Panc1 (cell line): ENCODE results near the gene CYP2C19. TPM values are rescaled to one million over a fixed set of nuclear protein-coding genes. Genes with fewer than 3 reads are reported as not detected.

Experiments used
- ATAC-seq: fragments of 200-7000 bp; cut with Tn5 transposase; 2 replicates; pipeline ENCODE4 v1.9.1; 2020; ENCODE audit warnings: mild to moderate bottlenecking, moderate library complexity
- BruUV-seq: library from RNA; stranded (reverse); fragments of 400-500 nt; replicated peaks from 2 replicates; lab custom pipeline; 2021; lab: Mats Ljungman, UMichigan
- CTCF ChIA-PET: fragments of 300-600 bp; sonication (Branson Sonifier 250); formaldehyde crosslinking; loops from one replicate; lab custom pipeline; 2022; ENCODE audit warnings: antibody characterized with exemption; lab: Charles Lee
- POLR2A ChIA-PET: fragments of 300-600 bp; sonication (Branson Sonifier 250); formaldehyde crosslinking; loops from one replicate; lab custom pipeline; 2022; ENCODE audit warnings: antibody characterized with exemption; lab: Charles Lee
- DNase-seq: peaks from one replicate; pipeline ENCODE4 v3.0.0-alpha.2; 2010; ENCODE audit warnings: low read depth, low spot score
- H3K27ac ChIP-seq: 2 replicates; pipeline ENCODE4 v1.5.1; 2011; ENCODE audit warnings: mild to moderate bottlenecking, low read length, inconsistent platforms
- H3K27me3 ChIP-seq: fragments of 200-500 bp; sonication (Bioruptor generic); 2 replicates; pipeline ENCODE4 v1.6.0; 2014; ENCODE audit warnings: low read length, inconsistent platforms; ENCODE audit not compliant: control insufficient read depth, insufficient read depth
- H3K36me3 ChIP-seq: fragments of 200-500 bp; sonication (Bioruptor generic); 2 replicates; pipeline ENCODE4 v1.5.1; 2014; ENCODE audit warnings: inconsistent platforms, mild to moderate bottlenecking, low read length, moderate library complexity; ENCODE audit not compliant: control insufficient read depth, insufficient read depth
- H3K4me1 ChIP-seq: 2 replicates; pipeline ENCODE4 v1.5.1; 2011; ENCODE audit warnings: inconsistent platforms, mild to moderate bottlenecking, low read length, moderate library complexity; ENCODE audit not compliant: control insufficient read depth, insufficient read depth
- H3K4me3 ChIP-seq, 2 experiments: 2 replicates each; pipeline ENCODE4 v1.5.1; 2011 to 2012; ENCODE audit warnings: low read depth in 2 of 2, low read length in 2 of 2, mild to moderate bottlenecking in 2 of 2, inconsistent platforms in 1 of 2, moderate library complexity in 1 of 2
- H3K9me3 ChIP-seq: fragments of 200-500 bp; sonication (Bioruptor generic); 2 replicates; pipeline ENCODE4 v1.5.1; 2014; ENCODE audit warnings: low read depth, mild to moderate bottlenecking, inconsistent platforms, low read length, moderate library complexity; ENCODE audit not compliant: control insufficient read depth, insufficient read depth
- CTCF ChIP-seq: fragments of 450-650 bp; IDR thresholded peaks from 2 replicates; pipeline ENCODE4 v1.5.1; 2017; ENCODE audit warnings: mild to moderate bottlenecking
- POLR2AphosphoS5 ChIP-seq: IDR thresholded peaks from 2 replicates; pipeline ENCODE4 v1.6.1; 2012; ENCODE audit warnings: mild to moderate bottlenecking, low read depth, low read length, moderate library complexity
- REST ChIP-seq, 2 experiments: IDR thresholded peaks; 2 replicates each; pipeline ENCODE4 v1.6.1; 2011 to 2012; ENCODE audit warnings: low read depth in 2 of 2, control low read depth in 1 of 2, low read length in 1 of 2, mild to moderate bottlenecking in 1 of 2, moderate library complexity in 1 of 2; ENCODE audit not compliant: insufficient read depth in 1 of 2
- SIN3A ChIP-seq: IDR thresholded peaks from 2 replicates; pipeline ENCODE4 v1.6.1; 2012; ENCODE audit warnings: low read depth, mild to moderate bottlenecking, low read length, moderate library complexity, borderline replicate concordance; ENCODE audit not compliant: insufficient read depth
- TCF7L2 ChIP-seq: IDR thresholded peaks from 2 replicates; pipeline ENCODE4 v1.6.1; 2011; ENCODE audit warnings: mild to moderate bottlenecking, low read depth, low read length, inconsistent platforms
- in situ Hi-C: cut with HindIII; loops from 2 replicates; pipeline ENCODE4 v1.10.0; 2016; ENCODE audit warnings: low sequenced_read_pairs, low pct_unique_long_range_greater_than_20kb
- intact Hi-C: fragments of 100-400 bp; cut with micrococcal nuclease; formaldehyde crosslinking; loops from one replicate; pipeline ENCODE4 v1.10.0; 2022; ENCODE audit not compliant: unreplicated experiment
- total RNA-seq: library from RNA; stranded (reverse); gene quantifications from one replicate; pipeline ENCODE4 v1.2.1, GENCODE V29; 2021; ENCODE audit not compliant: unreplicated experiment

CYP2C19 gene
- total RNA-seq, 1 experiment from 2014 or later, result 0.15 TPM

GRCh38 chr10:94858005-94858404, 95.5 kb downstream of the CYP2C19 start:
- Histone ChIP-seq H3K27me3 (no peaks in the 10 kb centered on the region; the same call in 1 of the 2 replicates), H3K36me3 (no peaks in the 10 kb centered on the region), H3K27ac (no peak overlapping the region), H3K4me1 (no peaks in the 10 kb centered on the region), H3K4me3 (no peak overlapping the region), H3K9me3 (no peaks in the 10 kb centered on the region)
- BruUV-seq, result no TSS peak
- ATAC-seq (no peak), DNase-seq (no peak)
- in situ Hi-C loops (no loop called here), intact Hi-C loops (no loop called here)
- POLR2A ChIA-PET, result no interaction called here
- no peak for TF ChIP-seq REST (IDR thresholded peaks at IDR 0.05; ENCODE audit: insufficient read depth in 1 of 2, low read depth in 2 of 2, low read length in 1 of 2)
- no peak for TF ChIP-seq TCF7L2
- no peak for TF ChIP-seq POLR2AphosphoS5
- TF ChIP-seq SIN3A, result no peak
- no peak for TF ChIP-seq CTCF
- CTCF ChIA-PET, result no interaction called here

- no peak for TF ChIP-seq POLR2AphosphoS5
- TF ChIP-seq CTCF, result no peak
- no peak for TF ChIP-seq TCF7L2
- no peak for TF ChIP-seq SIN3A
- TF ChIP-seq REST (IDR thresholded peaks at IDR 0.05; ENCODE audit: insufficient read depth in 1 of 2, low read depth in 2 of 2, low read length in 1 of 2), result no peak
- no peaks in the 10 kb centered on the region for H3K36me3 ChIP-seq
- no peaks in the 10 kb centered on the region for H3K4me1 ChIP-seq
- in situ Hi-C loops (no loop called here), intact Hi-C loops (no loop called here)
- DNase-seq, result no peak
- H3K9me3 ChIP-seq, result no peaks in the 10 kb centered on the region
- H3K27me3 ChIP-seq, result no peaks in the 10 kb centered on the region; the same call in 1 of the 2 replicates
- no peak overlapping the region for H3K27ac ChIP-seq
- POLR2A ChIA-PET, result no interaction called here
- H3K4me3 ChIP-seq, result no peak overlapping the region
- BruUV-seq, result no TSS peak
- ATAC-seq, result no peak
- CTCF ChIA-PET, result no interaction called here
Observed at GRCh38 chr10:94859086-94859485, 96.6 kb downstream of the CYP2C19 start.
